ENCODE results near the gene GABBR2. TPM values are rescaled to one million over a fixed set of nuclear protein-coding genes. Genes with fewer than 3 reads are reported as not detected.

GABBR2 gene
- total RNA-seq, 2 experiments from 2014 or later: not detected

DNA sequence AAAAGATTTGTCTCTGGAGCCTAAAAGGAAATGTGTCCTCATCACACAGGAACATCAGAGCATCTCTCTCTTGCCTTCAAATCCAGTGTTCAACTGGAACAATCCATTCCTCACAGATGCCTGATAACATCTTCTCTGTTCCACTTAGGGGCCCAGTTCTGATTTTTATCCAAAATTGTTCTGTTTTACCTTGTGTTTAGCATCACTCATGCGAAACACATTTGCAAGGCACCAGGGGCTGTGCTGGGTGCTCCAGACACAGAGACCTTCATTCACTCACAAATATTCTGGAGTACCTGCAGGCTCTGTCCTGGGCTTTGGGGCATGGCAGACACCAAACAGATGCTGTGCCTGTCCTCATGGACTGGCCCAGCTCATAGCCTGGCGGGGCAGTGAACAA, 13.8 kb downstream of the GABBR2 start:
- no peaks in the 10 kb centered on the region for H3K9me2 ChIP-seq (ENCODE audit: insufficient read depth, low read length)
- ChIA-PET CTCF (ENCODE audit: unreplicated experiment) (no interaction called here), POLR2A (no interaction called here)
- no peaks in the 10 kb centered on the region for H3K9me3 ChIP-seq (ENCODE audit: low read length)
- no peak for DNase-seq (ENCODE audit: low spot score)
- H4K20me1 ChIP-seq (ENCODE audit: insufficient read depth, low read length): no peaks in the 10 kb centered on the region
- H3K4me3 ChIP-seq (ENCODE audit: low read depth, low read length, poor library complexity, severe bottlenecking): no peak overlapping the region
- TF ChIP-seq EZH2phosphoT487 (IDR thresholded peaks at IDR 0.05; ENCODE audit: borderline replicate concordance, low read depth, low read length): no peak
- TF ChIP-seq, protein P1, sequence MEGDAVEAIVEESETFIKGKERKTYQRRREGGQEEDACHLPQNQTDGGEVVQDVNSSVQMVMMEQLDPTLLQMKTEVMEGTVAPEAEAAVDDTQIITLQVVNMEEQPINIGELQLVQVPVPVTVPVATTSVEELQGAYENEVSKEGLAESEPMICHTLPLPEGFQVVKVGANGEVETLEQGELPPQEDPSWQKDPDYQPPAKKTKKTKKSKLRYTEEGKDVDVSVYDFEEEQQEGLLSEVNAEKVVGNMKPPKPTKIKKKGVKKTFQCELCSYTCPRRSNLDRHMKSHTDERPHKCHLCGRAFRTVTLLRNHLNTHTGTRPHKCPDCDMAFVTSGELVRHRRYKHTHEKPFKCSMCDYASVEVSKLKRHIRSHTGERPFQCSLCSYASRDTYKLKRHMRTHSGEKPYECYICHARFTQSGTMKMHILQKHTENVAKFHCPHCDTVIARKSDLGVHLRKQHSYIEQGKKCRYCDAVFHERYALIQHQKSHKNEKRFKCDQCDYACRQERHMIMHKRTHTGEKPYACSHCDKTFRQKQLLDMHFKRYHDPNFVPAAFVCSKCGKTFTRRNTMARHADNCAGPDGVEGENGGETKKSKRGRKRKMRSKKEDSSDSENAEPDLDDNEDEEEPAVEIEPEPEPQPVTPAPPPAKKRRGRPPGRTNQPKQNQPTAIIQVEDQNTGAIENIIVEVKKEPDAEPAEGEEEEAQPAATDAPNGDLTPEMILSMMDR (conservative IDR thresholded peaks at IDR 0.05; ENCODE audit: low read length): no peak
- H3K79me2 ChIP-seq (ENCODE audit: insufficient read depth, low read depth, low read length): no peaks in the 10 kb centered on the region
- intact Hi-C loops (cut with micrococcal nuclease; ENCODE audit: unreplicated experiment): no loop called here
- no peak overlapping the region for H3K27ac ChIP-seq (ENCODE audit: low read depth, low read length, poor library complexity, severe bottlenecking)
- no peaks in the 10 kb centered on the region for H3K4me1 ChIP-seq (ENCODE audit: insufficient read depth, low read length, poor library complexity, severe bottlenecking)
- H3K4me2 ChIP-seq (ENCODE audit: low read length): no peak overlapping the region
- no peak overlapping the region for H2AFZ ChIP-seq (ENCODE audit: low read length)
- no peaks in the 10 kb centered on the region for H3K36me3 ChIP-seq (ENCODE audit: insufficient read depth, low read length)
- no TSS peak for BruUV-seq (replicated peaks)

DNA sequence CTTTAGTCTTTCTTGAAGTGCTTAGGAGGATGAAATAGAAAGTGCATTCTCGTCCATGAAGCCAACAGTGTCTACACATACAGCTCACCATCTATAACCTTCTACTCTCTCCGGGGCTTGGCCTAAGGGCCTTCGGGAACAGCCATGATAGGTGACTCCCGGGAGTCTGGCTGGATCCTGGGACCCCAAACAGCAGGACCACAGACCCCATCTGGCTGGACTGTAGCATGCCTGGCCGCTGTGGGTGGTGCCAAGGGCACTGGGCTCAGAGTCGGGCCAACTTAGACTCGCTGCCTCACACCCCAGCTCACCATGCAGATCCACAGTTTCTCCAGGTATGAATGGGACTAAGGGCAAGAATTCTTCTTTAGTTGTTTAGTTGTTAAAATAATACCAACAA, 16.3 kb downstream of the GABBR2 start:
- ChIA-PET CTCF (ENCODE audit: unreplicated experiment) (no interaction called here), POLR2A (no interaction called here)
- Histone ChIP-seq H2AFZ (ENCODE audit: low read length) (no peak overlapping the region), H3K9me3 (ENCODE audit: low read length) (no peaks in the 10 kb centered on the region), H3K9me2 (ENCODE audit: insufficient read depth, low read length) (no peaks in the 10 kb centered on the region), H3K79me2 (ENCODE audit: insufficient read depth, low read depth, low read length) (no peaks in the 10 kb centered on the region), H3K36me3 (ENCODE audit: insufficient read depth, low read length) (no peaks in the 10 kb centered on the region), H3K4me1 (ENCODE audit: insufficient read depth, low read length, poor library complexity, severe bottlenecking) (no peaks in the 10 kb centered on the region), H4K20me1 (ENCODE audit: insufficient read depth, low read length) (no peaks in the 10 kb centered on the region), H3K27ac (ENCODE audit: low read depth, low read length, poor library complexity, severe bottlenecking) (no peak overlapping the region), H3K4me2 (ENCODE audit: low read length) (no peak overlapping the region), H3K4me3 (ENCODE audit: low read depth, low read length, poor library complexity, severe bottlenecking) (no peak overlapping the region)
- BruUV-seq (replicated peaks): no TSS peak
- DNase-seq (ENCODE audit: low spot score): no peak
- intact Hi-C loops (cut with micrococcal nuclease; ENCODE audit: unreplicated experiment): no loop called here
- TF ChIP-seq EZH2phosphoT487 (IDR thresholded peaks at IDR 0.05; ENCODE audit: borderline replicate concordance, low read depth, low read length): no peak
- TF ChIP-seq, protein P1 (conservative IDR thresholded peaks at IDR 0.05; ENCODE audit: low read length): no peak

- BruUV-seq (replicated peaks): no TSS peak
- Histone ChIP-seq H3K4me3 (ENCODE audit: low read depth, low read length, poor library complexity, severe bottlenecking) (no peak overlapping the region), H3K4me1 (ENCODE audit: insufficient read depth, low read length, poor library complexity, severe bottlenecking) (no peaks in the 10 kb centered on the region), H3K36me3 (ENCODE audit: insufficient read depth, low read length) (no peaks in the 10 kb centered on the region), H3K4me2 (ENCODE audit: low read length) (no peak overlapping the region), H4K20me1 (ENCODE audit: insufficient read depth, low read length) (no peaks in the 10 kb centered on the region), H2AFZ (ENCODE audit: low read length) (no peak overlapping the region), H3K27ac (ENCODE audit: low read depth, low read length, poor library complexity, severe bottlenecking) (no peak overlapping the region), H3K9me2 (ENCODE audit: insufficient read depth, low read length) (no peaks in the 10 kb centered on the region), H3K79me2 (ENCODE audit: insufficient read depth, low read depth, low read length) (no peaks in the 10 kb centered on the region), H3K9me3 (ENCODE audit: low read length) (no peaks in the 10 kb centered on the region)
- POLR2A ChIA-PET: no interaction called here
- CTCF ChIA-PET (ENCODE audit: unreplicated experiment): no interaction called here
- intact Hi-C loops (cut with micrococcal nuclease; ENCODE audit: unreplicated experiment): no loop called here
- TF ChIP-seq, protein P1 (conservative IDR thresholded peaks at IDR 0.05; ENCODE audit: low read length): no peak
- no peak for TF ChIP-seq EZH2phosphoT487 (IDR thresholded peaks at IDR 0.05; ENCODE audit: borderline replicate concordance, low read depth, low read length)
- DNase-seq (ENCODE audit: low spot score): no peak
These were observed 16.8 kb downstream of the GABBR2 start for GRCh38 chr9:98691890-98692289.
